GM12878 (cell line): ENCODE results near the gene CFAP99. TPM values are rescaled to one million over a fixed set of nuclear protein-coding genes. Genes with fewer than 3 reads are reported as not detected.

ENCODE experiments used
- ATAC-seq: fragments of 200-7000 bp; cut with Tn5 transposase; 3 replicates; pipeline ENCODE4 v1.9.1; 2020; ENCODE audit warnings: mild to moderate bottlenecking, moderate library complexity
- BruUV-seq: library from RNA; stranded (reverse); fragments of 400-500 nt; replicated peaks from 2 replicates; lab custom pipeline; 2021; lab: Mats Ljungman, UMichigan
- CTCF ChIA-PET: fragments of 300-600 bp; sonication (Branson Sonifier 250); formaldehyde crosslinking; extraction: SDS; loops from one replicate; lab custom pipeline; 2021; ENCODE audit warnings: inconsistent platforms; lab: Yijun Ruan, JAX
- POLR2A ChIA-PET: fragments of 350-600 bp; formaldehyde crosslinking; extraction: SDS; loops from one replicate; lab custom pipeline; 2021; ENCODE audit warnings: inconsistent platforms; lab: Charles Lee
- RAD21 ChIA-PET: fragments of 300-600 bp; sonication (Branson Sonifier 250); formaldehyde crosslinking; loops from one replicate; lab custom pipeline; 2023; ENCODE audit warnings: antibody characterized with exemption; ENCODE audit not compliant: unreplicated experiment; lab: Charles Lee
- SMC1A ChIA-PET: fragments of 300-600 bp; sonication (Branson Sonifier 250); formaldehyde crosslinking; loops from one replicate; lab custom pipeline; 2023; ENCODE audit not compliant: unreplicated experiment, uncharacterized antibody; lab: Charles Lee
- DNase-seq: peaks from one replicate; pipeline ENCODE4 v3.0.0-alpha.2; 2011; ENCODE audit warnings: low read depth, low spot score
- FAIRE-seq: peaks from 3 replicates; lab custom pipeline; 2011; peaks lifted over from hg19 to GRCh38; lab: Jason Lieb, UNC
- H2AFZ ChIP-seq: 2 replicates; pipeline ENCODE4 v1.6.0; 2011; ENCODE audit warnings: low read depth, low read length, control low read depth; ENCODE audit not compliant: control insufficient read depth
- H3K27ac ChIP-seq: 2 replicates; pipeline ENCODE4 v1.5.1; 2011; ENCODE audit warnings: control low read depth; ENCODE audit not compliant: control insufficient read depth, insufficient read depth
- H3K27me3 ChIP-seq, 2 experiments: replicated peaks in 1 of 2; 2 replicates each; pipeline versions ENCODE4 v1.6.0 to v1.6.1; 2011; ENCODE audit warnings: low read length in 1 of 2; ENCODE audit not compliant: control insufficient read depth in 2 of 2, insufficient read depth in 2 of 2
- H3K36me3 ChIP-seq, 2 experiments: 2 replicates each; pipeline ENCODE4 v1.5.1; 2011; ENCODE audit warnings: low read length in 1 of 2; ENCODE audit not compliant: control insufficient read depth in 2 of 2, insufficient read depth in 2 of 2
- H3K4me1 ChIP-seq: 2 replicates; pipeline ENCODE4 v1.6.1; 2011; ENCODE audit warnings: mild to moderate bottlenecking, low read length, moderate library complexity, mixed read lengths; ENCODE audit not compliant: control insufficient read depth, insufficient read depth
- H3K4me2 ChIP-seq: 2 replicates; pipeline ENCODE4 v1.6.0; 2011; ENCODE audit warnings: control low read depth; ENCODE audit not compliant: control insufficient read depth, insufficient read depth
- H3K4me3 ChIP-seq: fragments of 200-600 bp; sonication (generic); 2 replicates; pipeline ENCODE4 v1.5.1; 2016
- H3K79me2 ChIP-seq: 2 replicates; pipeline ENCODE4 v1.6.0; 2011; ENCODE audit warnings: low read length; ENCODE audit not compliant: control insufficient read depth, insufficient read depth
- H3K9ac ChIP-seq: 2 replicates; pipeline ENCODE4 v1.8.0; 2011; ENCODE audit warnings: low read length, control low read depth, mixed read lengths; ENCODE audit not compliant: control insufficient read depth, insufficient read depth
- H3K9me3 ChIP-seq: replicated peaks from 3 replicates; pipeline ENCODE4 v1.5.1; 2011; ENCODE audit warnings: mild to moderate bottlenecking, low read length; ENCODE audit not compliant: control insufficient read depth, insufficient read depth
- H4K20me1 ChIP-seq: 2 replicates; pipeline ENCODE4 v1.6.0; 2011; ENCODE audit not compliant: control insufficient read depth, insufficient read depth
- HCFC1 ChIP-seq: fragments of 150-350 bp; IDR thresholded peaks from 2 replicates; pipeline ENCODE4 v1.6.1; 2014; ENCODE audit warnings: low read length
- MEF2B ChIP-seq: fragments of 450-650 bp; IDR thresholded peaks from 2 replicates; pipeline ENCODE4 v1.6.1; 2018; ENCODE audit warnings: mild to moderate bottlenecking, moderate library complexity; ENCODE audit not compliant: partially characterized antibody, poor library complexity, severe bottlenecking
- RAD51 ChIP-seq: fragments of 450-650 bp; IDR thresholded peaks from 2 replicates; pipeline ENCODE4 v1.6.1; 2016; ENCODE audit warnings: moderate library complexity, mild to moderate bottlenecking, inconsistent platforms
- RCOR1 ChIP-seq: conservative IDR thresholded peaks from 2 replicates; pipeline ENCODE4 v1.6.1; 2012; ENCODE audit warnings: low read depth, low read length, improper control_type of control experiment
- TCF3 ChIP-seq: IDR thresholded peaks from 2 replicates; pipeline ENCODE4 v1.6.1; 2012; ENCODE audit warnings: low read depth, mild to moderate bottlenecking, low read length, borderline replicate concordance; ENCODE audit not compliant: insufficient read depth
- WGBS: methylation state at CpG from one replicate; pipeline ENCODE4 v1.1.6; 2016; ENCODE audit warnings: low lambda C conversion rate; ENCODE audit not compliant: insufficient replicate concordance, insufficient coverage; ENCODE audit errors: missing lambda C conversion rate; 5-methylcytosine and 5-hydroxymethylcytosine counted together
- in situ Hi-C: fragments of 300-500 bp; cut with MboI; formaldehyde crosslinking; loops from 9 replicates; pipeline ENCODE4 v1.14.3; 2018; ENCODE audit warnings: mixed read lengths
- intact Hi-C: fragments of 100-400 bp; cut with micrococcal nuclease; formaldehyde crosslinking; loops from one replicate; pipeline ENCODE4 v1.14.2; 2022; ENCODE audit not compliant: unreplicated experiment
- polyA plus RNA-seq, 11 experiments: library from polyadenylated mRNA; depleted of rRNA in 4 of 11; unstranded in 6 of 11; stranded (reverse) in 5 of 11; fragments of >200 nt; fragmentation: Nextera tagmentation in 4 of 11; fragmentation: Illumina TruSeq in 1 of 11; extraction: Ambion mirVana in 4 of 11; extraction: Trizol in 1 of 11; gene quantifications; 1 replicate in 1 of 11; 2 replicates in 10 of 11; pipeline versions ENCODE4 v1.2.1 to v1.2.3, GENCODE V29; 2011 to 2016; ENCODE audit warnings: inconsistent platforms in 2 of 11, missing spikeins in 2 of 11, low read depth in 1 of 11
- total RNA-seq, 4 experiments: library from RNA; depleted of rRNA in 3 of 4; stranded (reverse); fragments of >200 nt in 3 of 4; fragmentation: Illumina TruSeq in 1 of 4; extraction: Trizol in 1 of 4; gene quantifications; 2 replicates each; pipeline versions ENCODE4 v1.2.1 to v1.2.3, GENCODE V29; 2013 to 2021
- TF ChIP-seq, protein P1 (sequence below): fragments of 450-650 bp; IDR thresholded peaks from 2 replicates; pipeline ENCODE4 v1.6.1; 2017; ENCODE audit warnings: mild to moderate bottlenecking, moderate library complexity
- TF ChIP-seq, protein P2 (sequence below): IDR thresholded peaks from 2 replicates; pipeline ENCODE4 v1.6.1; 2011; ENCODE audit warnings: borderline replicate concordance, low read depth, mild to moderate bottlenecking, moderate library complexity, mixed read lengths, low read length; ENCODE audit not compliant: insufficient read depth; ENCODE audit errors: extremely low read length

The CFAP99 gene
- total and polyA plus RNA-seq, 10 of the 15 experiments (the other 5 are each of a cell fraction or from before 2014, with no cell fraction given): not detected

DNA sequence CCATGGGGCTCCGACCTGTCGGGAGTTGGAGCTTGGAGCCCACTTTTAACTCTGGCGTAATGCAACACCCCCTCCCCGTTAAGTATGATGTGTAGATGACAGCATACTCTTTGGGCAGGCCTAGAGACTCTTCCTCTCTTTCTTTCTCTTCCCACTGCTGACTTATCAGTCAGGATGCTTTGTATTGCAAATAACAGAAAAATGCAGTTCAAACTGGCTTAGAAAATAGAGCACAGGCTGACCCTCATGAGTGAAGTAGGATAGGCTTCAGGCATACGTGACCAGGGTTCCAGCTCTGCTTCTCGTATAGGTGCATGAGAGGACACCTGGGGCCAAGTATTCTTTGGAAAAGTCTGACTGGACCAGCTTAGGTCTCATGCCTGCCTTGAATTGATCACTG is 26.8 kb downstream of the CFAP99 start:
- H3K9me3 ChIP-seq: no peaks in the 10 kb centered on the region
- BruUV-seq: no TSS peak
- intact Hi-C loops: no loop called here
- CTCF ChIA-PET: interaction anchor here (1.9 kb wide), 1 partner anchor 225 kb away, joined by 13 read pairs; no protein-coding TSS in a partner anchor
- H4K20me1 ChIP-seq: no peaks in the 10 kb centered on the region
- POLR2A ChIA-PET: no interaction called here
- H3K4me2 ChIP-seq: no peak overlapping the region
- TF ChIP-seq RAD51: no peak
- no peak for TF ChIP-seq MEF2B
- TF ChIP-seq, protein P1, sequence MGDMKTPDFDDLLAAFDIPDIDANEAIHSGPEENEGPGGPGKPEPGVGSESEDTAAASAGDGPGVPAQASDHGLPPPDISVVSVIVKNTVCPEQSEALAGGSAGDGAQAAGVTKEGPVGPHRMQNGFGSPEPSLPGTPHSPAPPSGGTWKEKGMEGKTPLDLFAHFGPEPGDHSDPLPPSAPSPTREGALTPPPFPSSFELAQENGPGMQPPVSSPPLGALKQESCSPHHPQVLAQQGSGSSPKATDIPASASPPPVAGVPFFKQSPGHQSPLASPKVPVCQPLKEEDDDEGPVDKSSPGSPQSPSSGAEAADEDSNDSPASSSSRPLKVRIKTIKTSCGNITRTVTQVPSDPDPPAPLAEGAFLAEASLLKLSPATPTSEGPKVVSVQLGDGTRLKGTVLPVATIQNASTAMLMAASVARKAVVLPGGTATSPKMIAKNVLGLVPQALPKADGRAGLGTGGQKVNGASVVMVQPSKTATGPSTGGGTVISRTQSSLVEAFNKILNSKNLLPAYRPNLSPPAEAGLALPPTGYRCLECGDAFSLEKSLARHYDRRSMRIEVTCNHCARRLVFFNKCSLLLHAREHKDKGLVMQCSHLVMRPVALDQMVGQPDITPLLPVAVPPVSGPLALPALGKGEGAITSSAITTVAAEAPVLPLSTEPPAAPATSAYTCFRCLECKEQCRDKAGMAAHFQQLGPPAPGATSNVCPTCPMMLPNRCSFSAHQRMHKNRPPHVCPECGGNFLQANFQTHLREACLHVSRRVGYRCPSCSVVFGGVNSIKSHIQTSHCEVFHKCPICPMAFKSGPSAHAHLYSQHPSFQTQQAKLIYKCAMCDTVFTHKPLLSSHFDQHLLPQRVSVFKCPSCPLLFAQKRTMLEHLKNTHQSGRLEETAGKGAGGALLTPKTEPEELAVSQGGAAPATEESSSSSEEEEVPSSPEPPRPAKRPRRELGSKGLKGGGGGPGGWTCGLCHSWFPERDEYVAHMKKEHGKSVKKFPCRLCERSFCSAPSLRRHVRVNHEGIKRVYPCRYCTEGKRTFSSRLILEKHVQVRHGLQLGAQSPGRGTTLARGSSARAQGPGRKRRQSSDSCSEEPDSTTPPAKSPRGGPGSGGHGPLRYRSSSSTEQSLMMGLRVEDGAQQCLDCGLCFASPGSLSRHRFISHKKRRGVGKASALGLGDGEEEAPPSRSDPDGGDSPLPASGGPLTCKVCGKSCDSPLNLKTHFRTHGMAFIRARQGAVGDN: no peak
- TF ChIP-seq HCFC1: no peak
- TF ChIP-seq, protein P2, sequence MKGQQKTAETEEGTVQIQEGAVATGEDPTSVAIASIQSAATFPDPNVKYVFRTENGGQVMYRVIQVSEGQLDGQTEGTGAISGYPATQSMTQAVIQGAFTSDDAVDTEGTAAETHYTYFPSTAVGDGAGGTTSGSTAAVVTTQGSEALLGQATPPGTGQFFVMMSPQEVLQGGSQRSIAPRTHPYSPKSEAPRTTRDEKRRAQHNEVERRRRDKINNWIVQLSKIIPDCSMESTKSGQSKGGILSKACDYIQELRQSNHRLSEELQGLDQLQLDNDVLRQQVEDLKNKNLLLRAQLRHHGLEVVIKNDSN: no peak
- TF ChIP-seq RCOR1: no peak
- no peak for TF ChIP-seq TCF3
- H3K27me3 ChIP-seq: no peaks in the 10 kb centered on the region; a peak in 2 of 4 replicates
- peaks cover 3% of the 10 kb centered on the region; the same call in 1 of the 2 replicates for H3K4me1 ChIP-seq
- H3K9ac ChIP-seq: no peak overlapping the region
- 66% methylated on average over 6 of the region's 6 CpGs for WGBS
- no peaks in the 10 kb centered on the region for H3K79me2 ChIP-seq
- H2AFZ ChIP-seq: no peak overlapping the region
- no peak for ATAC-seq
- H3K4me3 ChIP-seq: no peak overlapping the region
- in situ Hi-C loops: no loop called here
- RAD21 ChIA-PET: interaction anchor here (1.0 kb wide), 1 partner anchor 225 kb away, joined by 6 read pairs; no protein-coding TSS in a partner anchor
- no peak for FAIRE-seq
- H3K27ac ChIP-seq: no peak overlapping the region
- SMC1A ChIA-PET: interaction anchor here (1.0 to 1.3 kb wide), 2 partner anchors 21 to 226 kb away, joined by 3 to 7 read pairs; no protein-coding TSS in a partner anchor
- H3K36me3 ChIP-seq: no peaks in the 10 kb centered on the region
- DNase-seq: no peak
